CD14-positive monocyte (primary cell): ENCODE measurements around the gene ARHGAP15. TPM values are rescaled to one million over a fixed set of nuclear protein-coding genes. Genes with fewer than 3 reads are reported as not detected.

ENCODE experiments used
- DNase-seq, 3 donors: peaks; one replicate each; pipeline ENCODE4 v3.0.0-alpha.2; 2011 to 2022
- H2AFZ ChIP-seq: 2 replicates; pipeline ENCODE4 v1.6.0; 2012; ENCODE audit warnings: mild to moderate bottlenecking, low read depth, low read length, inconsistent platforms; ENCODE audit not compliant: insufficient read depth, poor library complexity, severe bottlenecking
- H3K27ac ChIP-seq, 2 donors: 1 replicate in 1 of 2; 2 replicates in 1 of 2; pipeline ENCODE4 v1.5.1; 2012 to 2013; ENCODE audit warnings: low read length in 2 of 2, control low read depth in 1 of 2, inconsistent platforms in 1 of 2, low read depth in 1 of 2, mild to moderate bottlenecking in 1 of 2
- H3K27me3 ChIP-seq, 2 donors: one replicate each; pipeline versions ENCODE4 v1.6.0 to v1.6.1; 2011 to 2013; ENCODE audit warnings: low read length in 2 of 2; ENCODE audit not compliant: control insufficient read depth in 2 of 2, insufficient read depth in 2 of 2
- H3K36me3 ChIP-seq, 2 donors: replicated peaks in 1 of 2; 1 replicate in 1 of 2; 2 replicates in 1 of 2; pipeline versions ENCODE4 v1.5.1 to v1.6.1; 2012 to 2013; ENCODE audit warnings: low read length in 2 of 2, control low read depth in 1 of 2, inconsistent platforms in 1 of 2, mild to moderate bottlenecking in 1 of 2; ENCODE audit not compliant: insufficient read depth in 2 of 2, control insufficient read depth in 1 of 2
- H3K4me1 ChIP-seq, 2 donors: 1 replicate in 1 of 2; 2 replicates in 1 of 2; pipeline versions ENCODE4 v1.5.1 to v1.6.1; 2012 to 2013; ENCODE audit warnings: low read length in 2 of 2, control low read depth in 1 of 2, inconsistent platforms in 1 of 2, mild to moderate bottlenecking in 1 of 2, moderate library complexity in 1 of 2; ENCODE audit not compliant: insufficient read depth in 2 of 2, control insufficient read depth in 1 of 2
- H3K4me2 ChIP-seq: replicated peaks from 2 replicates; pipeline ENCODE3; 2012; ENCODE audit warnings: low read length, moderate library complexity, mild to moderate bottlenecking; ENCODE audit not compliant: poor library complexity, severe bottlenecking; ENCODE audit errors: extremely low read depth
- H3K4me3 ChIP-seq, 3 experiments: fragments of 200-600 bp in 1 of 3; sonication (generic) in 1 of 3; replicated peaks in 1 of 3; 1 replicate in 2 of 3; 2 replicates in 1 of 3; pipeline ENCODE4 v1.5.1; 2011 to 2013; ENCODE audit warnings: low read length in 3 of 3, mild to moderate bottlenecking in 3 of 3, control low read depth in 2 of 3, low read depth in 2 of 3, inconsistent platforms in 1 of 3, moderate library complexity in 1 of 3
- H3K79me2 ChIP-seq: 2 replicates; pipeline ENCODE4 v1.6.0; 2012; ENCODE audit warnings: mild to moderate bottlenecking, control low read depth, inconsistent platforms, low read length, moderate library complexity; ENCODE audit not compliant: insufficient read depth
- H3K9ac ChIP-seq: 2 replicates; pipeline ENCODE4 v1.6.0; 2017; ENCODE audit warnings: low read length, mild to moderate bottlenecking; ENCODE audit not compliant: insufficient read depth, poor library complexity, severe bottlenecking
- H3K9me3 ChIP-seq, 2 donors: replicated peaks in 1 of 2; 1 replicate in 1 of 2; 2 replicates in 1 of 2; pipeline versions ENCODE4 v1.5.1 to v1.6.1; 2012 to 2013; ENCODE audit warnings: low read length in 2 of 2, control low read depth in 1 of 2; ENCODE audit not compliant: control insufficient read depth in 1 of 2, insufficient read depth in 1 of 2
- H4K20me1 ChIP-seq: 2 replicates; pipeline ENCODE4 v1.6.0; 2012; ENCODE audit warnings: mild to moderate bottlenecking, low read length, control low read depth, moderate library complexity; ENCODE audit not compliant: insufficient read depth
- H3K27ac Mint-ChIP-seq, 7 donors: one replicate each; pipeline ENCODE4 v1.8.0; 2020; ENCODE audit warnings: mild to moderate bottlenecking in 7 of 7, mixed read lengths in 7 of 7, moderate library complexity in 6 of 7, inconsistent platforms in 2 of 7
- H3K27me3 Mint-ChIP-seq, 3 donors: one replicate each; pipeline ENCODE4 v1.8.0; 2021 to 2022; ENCODE audit warnings: low read depth in 3 of 3, mild to moderate bottlenecking in 3 of 3, mixed read lengths in 3 of 3, moderate library complexity in 3 of 3, inconsistent platforms in 1 of 3
- H3K36me3 Mint-ChIP-seq, 2 donors: one replicate each; pipeline ENCODE4 v1.8.0; 2020; ENCODE audit warnings: mixed read lengths in 2 of 2, inconsistent platforms in 1 of 2, mild to moderate bottlenecking in 1 of 2
- H3K4me1 Mint-ChIP-seq: one replicate; pipeline ENCODE4 v1.8.0; 2020; ENCODE audit warnings: mild to moderate bottlenecking, mixed read lengths
- H3K4me3 Mint-ChIP-seq, 2 donors: one replicate each; pipeline ENCODE4 v1.8.0; 2020; ENCODE audit warnings: mild to moderate bottlenecking in 2 of 2, mixed read lengths in 2 of 2, moderate library complexity in 1 of 2
- H3K9me3 Mint-ChIP-seq, 7 donors: one replicate each; pipeline ENCODE4 v1.8.0; 2020 to 2022; ENCODE audit warnings: mixed read lengths in 7 of 7, mild to moderate bottlenecking in 6 of 7, moderate library complexity in 6 of 7, inconsistent platforms in 2 of 7
- CTCF ChIP-seq: fragments of 200-600 bp; IDR thresholded peaks from one replicate; pipeline ENCODE4 v1.8.0; 2022; ENCODE audit warnings: antibody characterized with exemption, mild to moderate bottlenecking
- WGBS: methylation state at CpG from one replicate; pipeline ENCODE4 v1.1.5; 2013; ENCODE audit warnings: missing lambda C conversion rate; ENCODE audit not compliant: insufficient coverage; 5-methylcytosine and 5-hydroxymethylcytosine counted together
- intact Hi-C, 2 donors: fragments of 100-400 bp; cut with micrococcal nuclease; formaldehyde crosslinking; loops; one replicate each; pipeline versions ENCODE4 v1.15.0 to v1.15.1; 2023
- polyA plus RNA-seq, 3 donors: library from polyadenylated mRNA; depleted of rRNA in 1 of 3; unstranded in 2 of 3; stranded (reverse) in 1 of 3; fragments of 300-500 nt in 2 of 3; fragments of >200 nt in 1 of 3; fragmentation: Illumina TruSeq in 2 of 3; gene quantifications; 1 replicate in 2 of 3; 2 replicates in 1 of 3; pipeline ENCODE4 v1.2.3, GENCODE V29; 2012 to 2021

The ARHGAP15 gene
- polyA plus RNA-seq, 3 donors, result 35.4 to 50.9 (median 50.7) TPM

DNA sequence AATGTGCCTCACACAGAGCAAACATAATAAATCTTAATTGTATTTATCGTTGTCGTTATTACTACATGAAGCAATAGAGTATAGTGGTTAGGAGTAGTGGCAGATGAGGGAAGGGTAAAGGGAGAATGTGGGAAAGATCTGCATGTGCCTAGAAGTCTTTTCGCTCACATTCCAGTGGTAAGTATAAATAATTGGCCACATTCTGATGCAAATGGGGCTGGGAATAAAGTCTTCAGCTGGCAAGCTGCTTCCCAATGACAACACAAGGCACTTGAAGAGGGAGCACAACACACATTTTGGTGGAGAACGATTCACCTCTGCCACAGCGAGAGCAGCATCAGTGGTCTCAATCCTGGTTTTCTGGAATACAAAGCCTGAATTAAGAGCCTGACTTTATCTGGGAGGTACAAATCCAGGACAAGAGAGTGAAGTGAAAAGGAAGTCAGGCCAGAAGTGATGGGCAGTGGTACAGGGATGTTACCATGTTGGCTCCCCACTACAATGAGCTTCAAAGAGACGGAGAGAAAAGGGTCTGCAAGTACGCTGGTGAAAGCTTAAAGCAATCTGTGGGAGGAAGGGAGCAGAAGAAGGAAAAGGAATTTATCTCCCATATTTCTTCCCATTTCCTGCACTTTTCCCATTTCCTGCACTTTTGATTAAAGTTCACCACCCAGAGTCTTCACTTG is 112.3 kb downstream of the ARHGAP15 start:
- Mint-ChIP-seq H3K27ac (peak overlapping the region in 1 of 7 donors; percentile 63), H3K4me1 (no peaks in the 10 kb centered on the region), H3K27me3 (no peaks in the 10 kb centered on the region), H3K36me3 (peaks cover 23 to 27% of the 10 kb centered on the region in 2 donors), H3K4me3 (no peak overlapping the region), H3K9me3 (no peaks in the 10 kb centered on the region)
- Histone ChIP-seq H3K4me2 (no peak overlapping the region), H3K4me1 (peaks cover 9 to 12% of the 10 kb centered on the region in 2 donors), H3K27me3 (no peaks in the 10 kb centered on the region), H3K27ac (no peak overlapping the region), H3K36me3 (peaks cover 13 to 35% of the 10 kb centered on the region in 2 donors), H3K4me3 (no peak overlapping the region), H2AFZ (no peak overlapping the region), H3K79me2 (peaks cover 8% of the 10 kb centered on the region), H3K9me3 (no peaks in the 10 kb centered on the region), H3K9ac (no peak overlapping the region), H4K20me1 (peaks cover 5% of the 10 kb centered on the region)
- DNase-seq, result no peak
- WGBS, result 100% methylated on average over 3 of the region's 7 CpGs
- intact Hi-C loops, result no loop called here
- TF ChIP-seq CTCF, result no peak

GRCh38 chr2:143246246-143246645 is 117.0 kb downstream of the ARHGAP15 start:
- Histone ChIP-seq H3K27me3 (no peaks in the 10 kb centered on the region), H3K4me2 (no peak overlapping the region), H3K9ac (no peak overlapping the region), H3K36me3 (peaks cover 11 to 43% of the 10 kb centered on the region in 2 donors), H3K4me1 (peaks cover 9 to 12% of the 10 kb centered on the region in 2 donors), H3K79me2 (peaks cover 10% of the 10 kb centered on the region), H4K20me1 (peaks cover 5% of the 10 kb centered on the region), H3K4me3 (no peak overlapping the region), H3K27ac (no peak overlapping the region), H3K9me3 (no peaks in the 10 kb centered on the region), H2AFZ (no peak overlapping the region)
- H3K27ac Mint-ChIP-seq, result no peak overlapping the region
- 87% methylated on average over 2 of the region's 2 CpGs for WGBS
- intact Hi-C loops, result no loop called here
- no peaks in the 10 kb centered on the region for H3K27me3 Mint-ChIP-seq
- TF ChIP-seq CTCF, result no peak
- H3K4me1 Mint-ChIP-seq, result peaks cover 2% of the 10 kb centered on the region
- H3K9me3 Mint-ChIP-seq, result no peaks in the 10 kb centered on the region
- H3K4me3 Mint-ChIP-seq, result no peak overlapping the region
- no peak for DNase-seq
- H3K36me3 Mint-ChIP-seq, result peaks cover 17 to 26% of the 10 kb centered on the region in 2 donors
